Vagina (tissue), 2 donors: ENCODE data around the gene GDF15.

ENCODE experiments used
- CTCF ChIP-seq, 3 experiments: fragments of 450-650 bp in 2 of 3; fragments of 200-600 bp in 1 of 3; sonication (generic) in 1 of 3; IDR thresholded peaks; one replicate each; pipeline ENCODE4 v1.5.1; 2017 to 2019; ENCODE audit warnings: antibody characterized with exemption in 3 of 3, mild to moderate bottlenecking in 2 of 3, moderate library complexity in 2 of 3
- POLR2A ChIP-seq, 2 donors: fragments of 450-650 bp; IDR thresholded peaks; one replicate each; pipeline ENCODE4 v1.6.1; 2017; ENCODE audit warnings: antibody characterized with exemption in 2 of 2, mild to moderate bottlenecking in 2 of 2, moderate library complexity in 2 of 2
- POLR2AphosphoS5 ChIP-seq, 2 donors: sonication (generic); formaldehyde crosslinking; IDR thresholded peaks; one replicate each; pipeline ENCODE4 v1.9.0; 2017; ENCODE audit warnings: antibody characterized with exemption in 2 of 2, mild to moderate bottlenecking in 2 of 2, low read depth in 1 of 2; ENCODE audit not compliant: insufficient read depth in 1 of 2

- TF ChIP-seq POLR2A (IDR thresholded peaks at IDR 0.05) (no peak), POLR2AphosphoS5 (IDR thresholded peaks at IDR 0.05; ENCODE audit: insufficient read depth in 1 of 2, low read depth in 1 of 2) (no peak), CTCF (IDR thresholded peaks at IDR 0.05) (no peak)
Observed at GRCh38 chr19:18373407-18373891, 12.5 kb upstream of the GDF15 start.
